Right atrium auricular region (tissue), 2 donors: ENCODE data around the gene DDX3X. TPM values are rescaled to one million over a fixed set of nuclear protein-coding genes. Genes with fewer than 3 reads are reported as not detected.

ENCODE experiments used
- DNase-seq: peaks from one replicate; pipeline ENCODE4 v3.0.0-alpha.2; 2019; ENCODE audit warnings: low spot score
- H3K27ac ChIP-seq, 2 donors: fragments of 200-600 bp; sonication (generic); 1 replicate in 1 of 2; 2 replicates in 1 of 2; pipeline ENCODE4 v1.5.1; 2016 to 2019
- H3K27me3 ChIP-seq, 2 donors: fragments of 200-600 bp; sonication (generic); one replicate each; pipeline versions ENCODE4 v1.5.1 to v1.6.0; 2017 to 2019
- H3K36me3 ChIP-seq: fragments of 200-600 bp; sonication (generic); one replicate; pipeline ENCODE4 v1.5.1; 2016
- H3K4me1 ChIP-seq, 2 donors: fragments of 200-600 bp; sonication (generic); one replicate each; pipeline versions ENCODE4 v1.5.1 to v1.6.0; 2017 to 2019
- H3K4me3 ChIP-seq, 2 donors: fragments of 200-600 bp; sonication (generic); 1 replicate in 1 of 2; 2 replicates in 1 of 2; pipeline ENCODE4 v1.5.1; 2017 to 2019; ENCODE audit warnings: mild to moderate bottlenecking in 1 of 2, moderate library complexity in 1 of 2
- H3K9me3 ChIP-seq, 2 donors: fragments of 200-600 bp; sonication (generic); one replicate each; pipeline ENCODE4 v1.5.1; 2019
- CTCF ChIP-seq, 2 donors: fragments of 200-600 bp; sonication (generic); IDR thresholded peaks; one replicate each; pipeline ENCODE4 v1.5.1; 2019; ENCODE audit warnings: antibody characterized with exemption in 2 of 2
- total RNA-seq, 2 donors: library from RNA; depleted of rRNA; stranded (reverse); fragments of >200 nt; gene quantifications; one replicate each; pipeline ENCODE4 v1.1.0, GENCODE V29; 2016

The DDX3X gene
- total RNA-seq, 2 donors from 2014 or later, result 150 to 152 TPM

- DNase-seq, result no peak
- H3K4me1 ChIP-seq, result no peaks in the 10 kb centered on the region
- no peak overlapping the region for H3K27ac ChIP-seq
- H3K9me3 ChIP-seq, result no peaks in the 10 kb centered on the region
- no peaks in the 10 kb centered on the region for H3K36me3 ChIP-seq
- no peak for TF ChIP-seq CTCF (IDR thresholded peaks at IDR 0.05)
- H3K27me3 ChIP-seq, result no peaks in the 10 kb centered on the region
- H3K4me3 ChIP-seq, result no peak overlapping the region
Measured at GRCh38 chrX:41317477-41318208, 16.3 kb upstream of the DDX3X start.

GRCh38 chrX:41320393-41320792 is 13.6 kb upstream of the DDX3X start:
- H3K27me3 ChIP-seq, result no peaks in the 10 kb centered on the region
- no peak overlapping the region for H3K27ac ChIP-seq

GRCh38 chrX:41322821-41323603 is 10.9 kb upstream of the DDX3X start:
- Histone ChIP-seq H3K4me3 (no peak overlapping the region), H3K27ac (no peak overlapping the region), H3K27me3 (no peaks in the 10 kb centered on the region), H3K4me1 (no peaks in the 10 kb centered on the region), H3K9me3 (no peaks in the 10 kb centered on the region), H3K36me3 (no peaks in the 10 kb centered on the region)
- DNase-seq, result no peak
- no peak for TF ChIP-seq CTCF (IDR thresholded peaks at IDR 0.05)

More at GRCh38 chrX:41320393-41320792, 13.6 kb upstream of the DDX3X start:
- no peak for DNase-seq
- H3K9me3 ChIP-seq, result no peaks in the 10 kb centered on the region
- H3K36me3 ChIP-seq, result no peaks in the 10 kb centered on the region
- no peaks in the 10 kb centered on the region for H3K4me1 ChIP-seq
- H3K4me3 ChIP-seq, result no peak overlapping the region
- TF ChIP-seq CTCF (IDR thresholded peaks at IDR 0.05), result no peak

GRCh38 chrX:41326431-41326830 is 7.5 kb upstream of the DDX3X start:
- TF ChIP-seq CTCF (IDR thresholded peaks at IDR 0.05), result no peak
- peaks cover 0 to 6% of the 10 kb centered on the region in 2 donors for H3K4me1 ChIP-seq
- H3K27ac ChIP-seq, result no peak overlapping the region
- DNase-seq, result no peak
- H3K4me3 ChIP-seq, result no peak overlapping the region
- H3K36me3 ChIP-seq, result no peaks in the 10 kb centered on the region
- no peaks in the 10 kb centered on the region for H3K9me3 ChIP-seq
- no peaks in the 10 kb centered on the region for H3K27me3 ChIP-seq

- no peak for DNase-seq
- Histone ChIP-seq H3K27me3 (no peaks in the 10 kb centered on the region), H3K4me3 (no peak overlapping the region), H3K27ac (no peak overlapping the region), H3K9me3 (no peaks in the 10 kb centered on the region), H3K4me1 (peaks cover 0 to 11% of the 10 kb centered on the region in 2 donors), H3K36me3 (no peaks in the 10 kb centered on the region)
- TF ChIP-seq CTCF (IDR thresholded peaks at IDR 0.05), result no peak
Measured at GRCh38 chrX:41327341-41327740, 6.6 kb upstream of the DDX3X start.
